Neural progenitor cell (in vitro differentiated cells): ENCODE measurements around the gene SGTB. TPM values are rescaled to one million over a fixed set of nuclear protein-coding genes. Genes with fewer than 3 reads are reported as not detected.
A peak's percentile ranks its signal among the peaks of the same experiment; 100 is the strongest.

Source experiments
- DNase-seq: peaks from one replicate; pipeline ENCODE4 v3.0.0-alpha.2; 2016; ENCODE audit warnings: low spot score
- H2AFZ ChIP-seq: fragments of 200-600 bp; sonication (generic); replicated peaks from 2 replicates; pipeline ENCODE4 v1.6.1; 2016; ENCODE audit warnings: antibody characterized with exemption
- H3F3A ChIP-seq: fragments of 200-600 bp; sonication (generic); 2 replicates; pipeline ENCODE4 v1.6.1; 2016; ENCODE audit warnings: antibody characterized with exemption, low read depth
- H3K27ac ChIP-seq: fragments of 200-600 bp; sonication (generic); 2 replicates; pipeline ENCODE4 v1.5.1; 2016; ENCODE audit warnings: mild to moderate bottlenecking
- H3K27me3 ChIP-seq: fragments of 200-600 bp; sonication (generic); 2 replicates; pipeline ENCODE4 v1.6.1; 2016; ENCODE audit warnings: mild to moderate bottlenecking, moderate library complexity
- H3K36me3 ChIP-seq: fragments of 200-600 bp; sonication (generic); 2 replicates; pipeline ENCODE4 v1.5.1; 2016
- H3K4me1 ChIP-seq: fragments of 200-600 bp; sonication (generic); 2 replicates; pipeline ENCODE4 v1.6.1; 2016; ENCODE audit warnings: mixed run types
- H3K4me2 ChIP-seq: fragments of 200-600 bp; sonication (generic); 2 replicates; pipeline ENCODE4 v1.6.1; 2016
- H3K4me3 ChIP-seq: fragments of 200-600 bp; sonication (generic); 2 replicates; pipeline ENCODE4 v1.5.1; 2016
- H3K79me2 ChIP-seq: fragments of 200-600 bp; sonication (generic); 2 replicates; pipeline ENCODE4 v1.6.1; 2016; ENCODE audit warnings: low read depth
- H3K9ac ChIP-seq: fragments of 200-600 bp; sonication (generic); 2 replicates; pipeline ENCODE4 v1.6.1; 2016
- H3K9me3 ChIP-seq: fragments of 200-600 bp; sonication (generic); 2 replicates; pipeline ENCODE4 v1.5.1; 2016; ENCODE audit warnings: low read depth
- H4K20me1 ChIP-seq: fragments of 200-600 bp; sonication (generic); 2 replicates; pipeline ENCODE4 v1.6.1; 2016; ENCODE audit warnings: low read depth
- H3K27ac Mint-ChIP-seq: 3 replicates; pipeline ENCODE4 v1.8.0; 2021; ENCODE audit warnings: mixed read lengths
- H3K27me3 Mint-ChIP-seq: 2 replicates; pipeline ENCODE4 v1.8.0; 2022; ENCODE audit warnings: low read depth, mild to moderate bottlenecking, inconsistent platforms, moderate library complexity, mixed read lengths; ENCODE audit not compliant: insufficient read depth
- H3K36me3 Mint-ChIP-seq: 3 replicates; pipeline ENCODE4 v1.8.0; 2021; ENCODE audit warnings: mixed read lengths
- H3K4me1 Mint-ChIP-seq: 3 replicates; pipeline ENCODE4 v1.8.0; 2021; ENCODE audit warnings: mixed read lengths
- H3K4me3 Mint-ChIP-seq: 3 replicates; pipeline ENCODE4 v1.8.0; 2021; ENCODE audit warnings: mild to moderate bottlenecking, moderate library complexity, mixed read lengths
- H3K9me3 Mint-ChIP-seq: 3 replicates; pipeline ENCODE4 v1.8.0; 2020; ENCODE audit warnings: mixed read lengths
- EZH2 ChIP-seq: fragments of 200-600 bp; sonication (generic); IDR thresholded peaks from 2 replicates; pipeline ENCODE4 v1.6.1; 2017; ENCODE audit warnings: antibody characterized with exemption, mild to moderate bottlenecking, moderate library complexity
- EZH2phosphoT487 ChIP-seq: fragments of 200-600 bp; sonication (generic); IDR thresholded peaks from 2 replicates; pipeline ENCODE4 v1.6.1; 2017; ENCODE audit warnings: antibody characterized with exemption
- total RNA-seq: library from RNA; depleted of rRNA; stranded (reverse); fragments of >200 nt; gene quantifications from 2 replicates; pipeline ENCODE4 v1.2.3, GENCODE V29; 2015; ENCODE audit warnings: low replicate concordance
- TF ChIP-seq, protein P1 (sequence below): fragments of 200-600 bp; sonication (generic); IDR thresholded peaks from 2 replicates; pipeline ENCODE4 v1.5.1; 2017; ENCODE audit warnings: antibody characterized with exemption, mild to moderate bottlenecking

SGTB gene
- total RNA-seq, 1 donor from 2014 or later: 6.8 TPM

DNA sequence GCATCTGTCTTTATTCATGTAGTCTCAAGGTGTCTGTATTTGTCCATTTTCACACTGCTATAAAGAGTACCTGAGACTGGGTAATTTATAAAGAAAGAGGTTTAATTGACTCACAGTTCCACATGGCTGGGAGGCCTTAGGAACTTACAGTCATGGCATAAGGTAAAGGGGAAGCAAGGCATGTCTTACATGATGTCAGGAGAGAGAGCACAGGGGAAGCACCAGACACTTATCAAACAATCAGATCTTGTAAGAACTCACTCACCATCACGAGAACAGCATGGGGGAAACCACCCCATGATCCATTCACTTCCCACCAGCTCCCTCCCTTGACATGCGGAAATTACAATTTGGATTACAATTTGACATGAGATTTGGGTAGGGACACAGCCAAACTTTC lies 44.3 kb upstream of the SGTB start:
- Histone ChIP-seq H3K4me3 (no peak overlapping the region), H4K20me1 (no peaks in the 10 kb centered on the region), H3K4me2 (no peak overlapping the region), H3F3A (no peaks in the 10 kb centered on the region), H3K36me3 (peaks cover 7% of the 10 kb centered on the region), H3K79me2 (no peaks in the 10 kb centered on the region), H2AFZ (no peak overlapping the region), H3K9me3 (no peaks in the 10 kb centered on the region), H3K27me3 (no peaks in the 10 kb centered on the region), H3K9ac (no peak overlapping the region), H3K27ac (no peak overlapping the region), H3K4me1 (peaks cover 7% of the 10 kb centered on the region)
- Mint-ChIP-seq H3K27ac (peak overlapping the region; percentile 11), H3K4me1 (no peaks in the 10 kb centered on the region), H3K9me3 (peaks cover 2% of the 10 kb centered on the region), H3K36me3 (peaks cover 20% of the 10 kb centered on the region), H3K4me3 (no peak overlapping the region), H3K27me3 (no peaks in the 10 kb centered on the region)
- no peak for TF ChIP-seq EZH2
- no peak for TF ChIP-seq EZH2phosphoT487
- TF ChIP-seq, protein P1, sequence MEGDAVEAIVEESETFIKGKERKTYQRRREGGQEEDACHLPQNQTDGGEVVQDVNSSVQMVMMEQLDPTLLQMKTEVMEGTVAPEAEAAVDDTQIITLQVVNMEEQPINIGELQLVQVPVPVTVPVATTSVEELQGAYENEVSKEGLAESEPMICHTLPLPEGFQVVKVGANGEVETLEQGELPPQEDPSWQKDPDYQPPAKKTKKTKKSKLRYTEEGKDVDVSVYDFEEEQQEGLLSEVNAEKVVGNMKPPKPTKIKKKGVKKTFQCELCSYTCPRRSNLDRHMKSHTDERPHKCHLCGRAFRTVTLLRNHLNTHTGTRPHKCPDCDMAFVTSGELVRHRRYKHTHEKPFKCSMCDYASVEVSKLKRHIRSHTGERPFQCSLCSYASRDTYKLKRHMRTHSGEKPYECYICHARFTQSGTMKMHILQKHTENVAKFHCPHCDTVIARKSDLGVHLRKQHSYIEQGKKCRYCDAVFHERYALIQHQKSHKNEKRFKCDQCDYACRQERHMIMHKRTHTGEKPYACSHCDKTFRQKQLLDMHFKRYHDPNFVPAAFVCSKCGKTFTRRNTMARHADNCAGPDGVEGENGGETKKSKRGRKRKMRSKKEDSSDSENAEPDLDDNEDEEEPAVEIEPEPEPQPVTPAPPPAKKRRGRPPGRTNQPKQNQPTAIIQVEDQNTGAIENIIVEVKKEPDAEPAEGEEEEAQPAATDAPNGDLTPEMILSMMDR: no peak
- no peak for DNase-seq

DNA sequence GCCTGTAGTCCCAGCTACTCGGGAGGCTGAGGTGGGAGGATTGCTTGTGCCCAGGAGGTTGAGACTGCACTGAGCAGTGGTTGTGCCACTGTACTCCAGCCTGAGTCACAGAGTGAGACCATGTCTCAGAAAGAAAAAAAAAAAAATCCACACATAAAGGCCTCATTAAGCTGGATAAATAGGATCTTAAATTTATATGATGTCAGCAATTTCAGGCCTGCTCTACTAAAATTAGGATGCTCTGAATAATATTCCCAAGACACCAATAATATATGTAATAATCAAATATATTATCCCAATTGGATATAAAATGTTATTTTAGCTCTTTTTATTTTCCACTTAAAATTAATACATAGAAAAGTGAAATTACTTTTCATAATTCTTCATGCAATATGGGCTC lies 43.7 kb upstream of the SGTB start:
- no peak overlapping the region for H3K4me3 Mint-ChIP-seq
- H3K27ac ChIP-seq: no peak overlapping the region
- no peaks in the 10 kb centered on the region for H3K4me1 Mint-ChIP-seq
- TF ChIP-seq EZH2: no peak
- TF ChIP-seq, protein P1: no peak
- TF ChIP-seq EZH2phosphoT487: no peak
- H3K4me1 ChIP-seq: peaks cover 7% of the 10 kb centered on the region
- no peaks in the 10 kb centered on the region for H3K27me3 ChIP-seq
- no peaks in the 10 kb centered on the region for H3F3A ChIP-seq
- H3K27ac Mint-ChIP-seq: no peak overlapping the region
- peaks cover 2% of the 10 kb centered on the region for H3K9me3 Mint-ChIP-seq
- H3K9ac ChIP-seq: no peak overlapping the region
- no peaks in the 10 kb centered on the region for H3K9me3 ChIP-seq
- H3K79me2 ChIP-seq: no peaks in the 10 kb centered on the region
- H4K20me1 ChIP-seq: no peaks in the 10 kb centered on the region
- no peak for DNase-seq
- H3K36me3 Mint-ChIP-seq: peaks cover 22% of the 10 kb centered on the region
- no peak overlapping the region for H3K4me3 ChIP-seq
- H3K36me3 ChIP-seq: peaks cover 7% of the 10 kb centered on the region
- H3K27me3 Mint-ChIP-seq: no peaks in the 10 kb centered on the region
- no peak overlapping the region for H2AFZ ChIP-seq
- no peak overlapping the region for H3K4me2 ChIP-seq

DNA sequence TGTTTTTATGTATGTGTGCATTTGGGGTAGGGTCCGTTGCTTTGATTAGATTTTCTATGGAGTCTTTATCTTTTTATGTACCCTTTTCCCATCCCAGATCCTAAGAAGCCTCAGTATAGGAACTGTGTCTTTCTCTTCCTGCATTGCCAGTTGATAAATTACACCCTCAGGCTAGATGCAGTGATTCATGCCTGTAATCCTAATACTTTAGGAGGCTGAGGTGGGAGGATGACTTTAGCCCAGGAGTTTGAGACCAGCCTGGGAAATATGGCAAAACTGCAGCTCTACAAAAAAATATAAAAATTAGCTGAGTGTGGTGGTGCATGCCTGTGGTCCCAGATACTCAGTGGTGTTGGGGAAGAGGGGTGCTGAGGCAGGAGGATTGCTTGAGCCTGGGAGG lies 40.3 kb upstream of the SGTB start:
- H3K9me3 Mint-ChIP-seq: no peaks in the 10 kb centered on the region
- H3K79me2 ChIP-seq: peaks cover 8% of the 10 kb centered on the region
- peaks cover 7% of the 10 kb centered on the region for H3K36me3 ChIP-seq
- H3K4me1 Mint-ChIP-seq: no peaks in the 10 kb centered on the region
- H3K4me2 ChIP-seq: no peak overlapping the region
- H3K27me3 ChIP-seq: no peaks in the 10 kb centered on the region
- no peaks in the 10 kb centered on the region for H4K20me1 ChIP-seq
- no peaks in the 10 kb centered on the region for H3K27me3 Mint-ChIP-seq
- no peak overlapping the region for H3K27ac Mint-ChIP-seq
- H2AFZ ChIP-seq: no peak overlapping the region
- H3K4me3 ChIP-seq: no peak overlapping the region
- no peak for TF ChIP-seq EZH2phosphoT487
- no peak for TF ChIP-seq EZH2
- TF ChIP-seq, protein P1: no peak
- no peak overlapping the region for H3K9ac ChIP-seq
- H3K27ac ChIP-seq: peak overlapping the region; percentile 20
- no peak for DNase-seq
- no peaks in the 10 kb centered on the region for H3K9me3 ChIP-seq
- H3K4me1 ChIP-seq: no peaks in the 10 kb centered on the region
- no peaks in the 10 kb centered on the region for H3F3A ChIP-seq
- H3K4me3 Mint-ChIP-seq: no peak overlapping the region
- H3K36me3 Mint-ChIP-seq: peaks cover 20% of the 10 kb centered on the region
